Mesenchymal stem cell (in vitro differentiated cells and primary cell): ENCODE results near the gene CX3CR1. TPM values are rescaled to one million over a fixed set of nuclear protein-coding genes. Genes with fewer than 3 reads are reported as not detected.

Experiments used
- DNase-seq: peaks from one replicate; pipeline ENCODE4 v3.0.0-alpha.2; 2013
- H2AFZ ChIP-seq: one replicate; pipeline ENCODE4 v1.6.1; 2013; ENCODE audit warnings: low read depth, mild to moderate bottlenecking, control low read depth, inconsistent platforms, low read length, moderate library complexity
- H2AK5ac ChIP-seq: 2 replicates; pipeline ENCODE4 v1.6.1; 2013; ENCODE audit warnings: low read length, moderate library complexity, mild to moderate bottlenecking, inconsistent platforms; ENCODE audit not compliant: severe bottlenecking
- H2BK120ac ChIP-seq: one replicate; pipeline ENCODE4 v1.6.1; 2013; ENCODE audit warnings: low read depth, mild to moderate bottlenecking, inconsistent platforms, low read length, moderate library complexity
- H2BK12ac ChIP-seq, 2 experiments: one replicate each; pipeline ENCODE4 v1.6.1; 2013; ENCODE audit warnings: inconsistent platforms in 2 of 2, low read length in 2 of 2, mild to moderate bottlenecking in 2 of 2, moderate library complexity in 2 of 2, control low read depth in 1 of 2
- H2BK15ac ChIP-seq: one replicate; pipeline ENCODE4 v1.6.1; 2013; ENCODE audit warnings: mild to moderate bottlenecking, low read depth, inconsistent platforms; ENCODE audit not compliant: poor library complexity, severe bottlenecking
- H2BK5ac ChIP-seq: 2 replicates; pipeline ENCODE4 v1.6.1; 2013; ENCODE audit warnings: low read depth, mild to moderate bottlenecking, low read length, control low read depth, inconsistent platforms; ENCODE audit not compliant: poor library complexity, severe bottlenecking
- H3K14ac ChIP-seq, 2 experiments: one replicate each; pipeline ENCODE4 v1.6.1; 2013; ENCODE audit warnings: inconsistent platforms in 2 of 2, low read length in 2 of 2, control low read depth in 1 of 2, mild to moderate bottlenecking in 1 of 2, moderate library complexity in 1 of 2
- H3K18ac ChIP-seq, 2 experiments: one replicate each; pipeline ENCODE4 v1.6.1; 2013; ENCODE audit warnings: inconsistent platforms in 2 of 2, low read length in 2 of 2, control low read depth in 1 of 2, low read depth in 1 of 2, mild to moderate bottlenecking in 1 of 2
- H3K23ac ChIP-seq, 2 experiments: one replicate each; pipeline ENCODE4 v1.6.1; 2013; ENCODE audit warnings: inconsistent platforms in 2 of 2, low read length in 2 of 2, mild to moderate bottlenecking in 2 of 2, moderate library complexity in 2 of 2, control low read depth in 1 of 2
- H3K27ac ChIP-seq: 2 replicates; pipeline ENCODE4 v1.5.1; 2013; ENCODE audit warnings: mild to moderate bottlenecking, moderate library complexity, low read length, control low read depth, inconsistent platforms; ENCODE audit not compliant: poor library complexity, severe bottlenecking
- H3K27me3 ChIP-seq, 2 experiments: 2 replicates each; pipeline versions ENCODE4 v1.6.1 to v1.7.0; 2013; ENCODE audit warnings: low read length in 2 of 2, mild to moderate bottlenecking in 2 of 2, moderate library complexity in 2 of 2, control low read depth in 1 of 2, inconsistent platforms in 1 of 2; ENCODE audit not compliant: control insufficient read depth in 1 of 2, insufficient read depth in 1 of 2
- H3K36me3 ChIP-seq, 2 experiments: 2 replicates each; pipeline versions ENCODE4 v1.6.1 to v1.7.0; 2013; ENCODE audit warnings: low read length in 2 of 2, control low read depth in 1 of 2, inconsistent platforms in 1 of 2, low read depth in 1 of 2, mild to moderate bottlenecking in 1 of 2; ENCODE audit not compliant: insufficient read depth in 2 of 2, control insufficient read depth in 1 of 2
- H3K4ac ChIP-seq, 2 experiments: one replicate each; pipeline ENCODE4 v1.6.1; 2013; ENCODE audit warnings: inconsistent platforms in 2 of 2, low read length in 2 of 2, mild to moderate bottlenecking in 2 of 2, moderate library complexity in 2 of 2, control low read depth in 1 of 2, low read depth in 1 of 2
- H3K4me1 ChIP-seq: 2 replicates; pipeline ENCODE4 v1.6.1; 2013; ENCODE audit warnings: low read depth, low read length, control low read depth; ENCODE audit not compliant: control insufficient read depth, insufficient read depth
- H3K4me2 ChIP-seq: 2 replicates; pipeline ENCODE4 v1.6.1; 2013; ENCODE audit warnings: low read length, mild to moderate bottlenecking, inconsistent platforms; ENCODE audit not compliant: poor library complexity, severe bottlenecking
- H3K4me3 ChIP-seq, 2 experiments: 2 replicates each; pipeline versions ENCODE4 v1.5.1 to v1.7.0; 2013; ENCODE audit warnings: low read length in 2 of 2, mild to moderate bottlenecking in 2 of 2, control low read depth in 1 of 2, low read depth in 1 of 2; ENCODE audit not compliant: insufficient read depth in 1 of 2
- H3K79me1 ChIP-seq: replicated peaks from 2 replicates; pipeline ENCODE4 v1.6.1; 2013; ENCODE audit warnings: mild to moderate bottlenecking, control low read depth, low read length, inconsistent platforms; ENCODE audit not compliant: poor library complexity, severe bottlenecking
- H3K9ac ChIP-seq: 2 replicates; pipeline ENCODE4 v1.7.0; 2013; ENCODE audit warnings: mild to moderate bottlenecking, low read length, moderate library complexity
- H3K9me3 ChIP-seq: 2 replicates; pipeline ENCODE4 v1.7.0; 2013; ENCODE audit warnings: mild to moderate bottlenecking, low read length; ENCODE audit not compliant: control insufficient read depth
- H4K8ac ChIP-seq: one replicate; pipeline ENCODE4 v1.6.1; 2013; ENCODE audit warnings: inconsistent platforms, mild to moderate bottlenecking, low read length, moderate library complexity
- H4K91ac ChIP-seq: one replicate; pipeline ENCODE4 v1.6.1; 2013; ENCODE audit warnings: mild to moderate bottlenecking, low read length, inconsistent platforms
- WGBS: methylation state at CpG from one replicate; pipeline ENCODE4 v1.1.7; 2013; ENCODE audit warnings: mixed read lengths; 5-methylcytosine and 5-hydroxymethylcytosine counted together
- polyA plus RNA-seq, 2 experiments: library from polyadenylated mRNA; stranded (reverse); fragments of 200-250 nt; gene quantifications; one replicate each; pipeline ENCODE4 v1.2.3, GENCODE V29; 2013

CX3CR1 gene, protein sequence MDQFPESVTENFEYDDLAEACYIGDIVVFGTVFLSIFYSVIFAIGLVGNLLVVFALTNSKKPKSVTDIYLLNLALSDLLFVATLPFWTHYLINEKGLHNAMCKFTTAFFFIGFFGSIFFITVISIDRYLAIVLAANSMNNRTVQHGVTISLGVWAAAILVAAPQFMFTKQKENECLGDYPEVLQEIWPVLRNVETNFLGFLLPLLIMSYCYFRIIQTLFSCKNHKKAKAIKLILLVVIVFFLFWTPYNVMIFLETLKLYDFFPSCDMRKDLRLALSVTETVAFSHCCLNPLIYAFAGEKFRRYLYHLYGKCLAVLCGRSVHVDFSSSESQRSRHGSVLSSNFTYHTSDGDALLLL
- polyA plus RNA-seq (2013, experiment 1 of 2): not detected
- 0.01 TPM for polyA plus RNA-seq (2013, experiment 2 of 2)

GRCh38 chr3:39279745-39280517 is at the start of gene CX3CR1:
Gene CX3CR1, minus strand, starts transcription at chr3:39280036. Its CDS starts 13,527 bp downstream, at chr3:39266509.
- H3K4me2 ChIP-seq: no peak within 1 kb of the TSS
- no peak within 1 kb of the TSS for H2BK120ac ChIP-seq
- no peaks in the 10 kb centered on the region for H3K9me3 ChIP-seq
- H3K9ac ChIP-seq: no peak within 1 kb of the TSS
- no peak within 1 kb of the TSS for H3K4me3 ChIP-seq
- no peak within 1 kb of the TSS for H2AK5ac ChIP-seq
- H4K8ac ChIP-seq: no peak within 1 kb of the TSS
- H2BK12ac ChIP-seq: no peak within 1 kb of the TSS
- peaks cover 2% of the 10 kb centered on the region for H3K4me1 ChIP-seq
- H3K23ac ChIP-seq: peak within 1 kb of the TSS in 1 of 2 experiments; percentile 5
- WGBS: 61% methylated on average over 4 of the region's 5 CpGs
- no peak within 1 kb of the TSS for H3K14ac ChIP-seq
- no peak within 1 kb of the TSS for H2AFZ ChIP-seq
- no peak within 1 kb of the TSS for H3K4ac ChIP-seq
- no peak within 1 kb of the TSS for H2BK5ac ChIP-seq
- no peak for DNase-seq
- no peak within 1 kb of the TSS for H3K27ac ChIP-seq
- no peak within 1 kb of the TSS for H4K91ac ChIP-seq
- no peak within 1 kb of the TSS for H3K18ac ChIP-seq
- no peak within 1 kb of the TSS for H2BK15ac ChIP-seq
- H3K27me3 ChIP-seq: peaks cover 19 to 35% of the 10 kb centered on the region in 2 experiments
- H3K79me1 ChIP-seq: no peaks in the 10 kb centered on the region
- no peaks in the 10 kb centered on the region for H3K36me3 ChIP-seq

DNA sequence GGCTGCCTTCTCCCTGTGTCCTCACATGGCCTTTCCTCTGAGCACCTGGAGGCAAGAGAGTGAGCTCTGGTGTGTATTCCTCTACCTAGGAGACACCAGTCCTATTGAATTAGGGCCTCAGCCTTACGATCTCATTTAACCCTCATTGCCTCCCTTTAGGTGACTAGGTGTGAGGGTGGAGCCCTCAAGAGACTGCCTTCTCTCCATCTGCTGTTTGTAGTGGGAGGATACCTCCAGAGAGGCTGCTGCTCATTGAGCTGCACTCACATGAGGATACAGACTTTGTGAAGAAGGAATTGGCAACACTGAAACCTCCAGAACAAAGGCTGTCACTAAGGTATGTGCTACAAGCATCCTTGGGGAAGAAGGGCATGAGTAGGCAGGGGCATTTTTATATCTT is 49.7 kb upstream of the CX3CR1 start, which contains the start of gene CCR8:
TSS of gene CCR8 (plus strand) at position 217 of the 400 bp plus-strand sequence. CDS start 2,623 bp downstream, outside the sequence.
- Histone ChIP-seq H4K91ac (no peak within 1 kb of the TSS), H3K9me3 (no peaks in the 10 kb centered on the region), H3K27me3 (peaks cover 7 to 9% of the 10 kb centered on the region in 2 experiments), H3K14ac (no peak within 1 kb of the TSS), H3K36me3 (no peaks in the 10 kb centered on the region), H3K79me1 (no peaks in the 10 kb centered on the region), H3K4ac (no peak within 1 kb of the TSS), H3K23ac (no peak within 1 kb of the TSS), H3K9ac (no peak within 1 kb of the TSS), H3K27ac (no peak within 1 kb of the TSS), H2BK12ac (no peak within 1 kb of the TSS), H3K18ac (no peak within 1 kb of the TSS), H2AK5ac (no peak within 1 kb of the TSS), H3K4me2 (no peak within 1 kb of the TSS), H2BK120ac (no peak within 1 kb of the TSS), H2BK5ac (no peak within 1 kb of the TSS), H3K4me1 (no peaks in the 10 kb centered on the region), H3K4me3 (no peak within 1 kb of the TSS), H2BK15ac (no peak within 1 kb of the TSS), H2AFZ (no peak within 1 kb of the TSS), H4K8ac (no peak within 1 kb of the TSS)
- WGBS: no CpG with 5 or more reads among the region's 1 CpG
- no peak for DNase-seq

DNA sequence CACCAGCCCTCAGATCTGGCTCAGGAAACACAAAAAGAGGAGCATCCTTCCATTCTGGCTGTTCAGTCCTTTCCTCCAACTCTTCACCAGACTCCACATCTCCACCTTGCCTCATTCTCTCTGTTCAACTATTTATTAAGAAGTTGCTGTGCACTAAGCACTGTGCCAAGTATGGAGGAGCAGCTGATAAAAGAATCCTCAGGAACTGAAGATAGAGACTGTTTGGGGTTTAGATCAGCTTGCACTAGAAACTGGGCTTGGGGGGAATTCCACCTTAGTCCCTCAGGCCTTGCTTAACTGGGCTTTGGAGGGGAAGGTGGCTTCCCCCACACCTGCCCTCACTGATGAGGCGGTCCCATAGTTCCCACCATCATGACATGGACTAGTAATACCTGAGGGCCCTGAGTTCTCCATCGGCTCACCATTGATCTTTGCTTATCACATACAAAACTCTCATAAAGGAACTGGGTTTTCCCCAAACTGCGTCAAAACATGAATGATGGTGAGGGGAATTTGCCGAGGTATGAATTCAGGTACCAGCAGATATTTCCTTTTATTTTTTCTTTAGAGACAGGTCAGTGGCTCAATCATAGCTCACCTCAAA is 48.0 kb upstream of the CX3CR1 start:
- Histone ChIP-seq H3K27me3 (peaks cover 9 to 10% of the 10 kb centered on the region in 2 experiments), H3K36me3 (no peaks in the 10 kb centered on the region), H4K91ac (no peak overlapping the region), H2BK15ac (no peak overlapping the region), H3K4ac (no peak overlapping the region), H3K79me1 (no peaks in the 10 kb centered on the region), H2BK5ac (no peak overlapping the region), H2BK12ac (no peak overlapping the region), H3K4me2 (no peak overlapping the region), H4K8ac (no peak overlapping the region), H3K27ac (no peak overlapping the region), H2AK5ac (no peak overlapping the region), H3K18ac (no peak overlapping the region), H3K4me3 (no peak overlapping the region), H3K4me1 (no peaks in the 10 kb centered on the region), H3K9ac (no peak overlapping the region), H3K23ac (no peak overlapping the region), H3K9me3 (no peaks in the 10 kb centered on the region), H2BK120ac (no peak overlapping the region), H3K14ac (peak overlapping the region in 1 of 2 experiments; percentile 7), H2AFZ (no peak overlapping the region)
- no peak for DNase-seq
- 94% methylated on average over 4 of the region's 4 CpGs for WGBS
